Loucy (cell line): Measurements from ENCODE around the gene SRGAP1.

Experiments
- CTCF ChIP-seq: fragments of 200-600 bp; sonication (generic); conservative IDR thresholded peaks from 2 replicates; pipeline ENCODE4 v1.5.1; 2014; ENCODE audit warnings: mild to moderate bottlenecking, antibody characterized with exemption, low read length
- EZH2phosphoT487 ChIP-seq: fragments of 200-600 bp; IDR thresholded peaks from 2 replicates; pipeline ENCODE4 v1.6.1; 2018; ENCODE audit warnings: antibody characterized with exemption, mild to moderate bottlenecking, moderate library complexity, borderline replicate concordance

- TF ChIP-seq CTCF: no peak
- no peak for TF ChIP-seq EZH2phosphoT487
Measured at GRCh38 chr12:64194333-64195149, 350.0 kb downstream of the SRGAP1 start.
